PC-3 (cell line): Measurements from ENCODE around the gene ERRFI1.
"Not testable (repeated sequence)": the region's sequence is repeated elsewhere in the genome, so short reads cannot be mapped to it uniquely, and the experiment has no call there.

Experiments
- CTCF ChIP-seq: fragments of 300-600 bp; sonication (generic); conservative IDR thresholded peaks from 2 replicates; pipeline ENCODE4 v1.5.1; 2017; ENCODE audit warnings: antibody characterized with exemption, low read depth, mild to moderate bottlenecking, low read length
- EZH2phosphoT487 ChIP-seq: fragments of 300-600 bp; sonication (generic); IDR thresholded peaks from 2 replicates; pipeline ENCODE4 v1.6.1; 2018; ENCODE audit warnings: mild to moderate bottlenecking, antibody characterized with exemption, low read length, borderline replicate concordance

- not testable (repeated sequence) for TF ChIP-seq CTCF, EZH2phosphoT487
Measured at GRCh38 chr1:8057779-8058178, 31.7 kb upstream of the ERRFI1 start.
